HepG2 (cell line): ENCODE measurements around the gene PRKAG3. TPM values are rescaled to one million over a fixed set of nuclear protein-coding genes. Genes with fewer than 3 reads are reported as not detected.
A peak's percentile ranks its signal among the peaks of the same experiment; 100 is the strongest.

Source experiments
- ATAC-seq: fragments of 200-7000 bp; cut with Tn5 transposase; 3 replicates; pipeline ENCODE4 v1.9.1; 2020; ENCODE audit warnings: mild to moderate bottlenecking, moderate library complexity
- BruUV-seq: library from RNA; stranded (reverse); fragments of 400-500 nt; replicated peaks from 2 replicates; lab custom pipeline; 2021; lab: Mats Ljungman, UMichigan
- CTCF ChIA-PET: fragments of 300-600 bp; formaldehyde crosslinking; extraction: SDS; loops from one replicate; lab custom pipeline; 2021; ENCODE audit warnings: low total read pairs, inconsistent platforms, low intra/inter-chr PET ratio; lab: Yijun Ruan, JAX
- POLR2A ChIA-PET: fragments of 350-600 bp; sonication (Branson Sonifier 250); formaldehyde crosslinking; loops from one replicate; lab custom pipeline; 2020; ENCODE audit warnings: antibody characterized with exemption, inconsistent platforms; lab: Yijun Ruan, JAX
- DNase-seq: peaks from one replicate; pipeline ENCODE4 v3.0.0-alpha.2; 2015; ENCODE audit warnings: low spot score
- FAIRE-seq: peaks from 3 replicates; lab custom pipeline; 2011; peaks lifted over from hg19 to GRCh38; lab: Jason Lieb, UNC
- H2AFZ ChIP-seq: one replicate; pipeline ENCODE4 v1.6.1; 2011; ENCODE audit warnings: low read length, inconsistent platforms
- H3K27ac ChIP-seq: fragments of 300-600 bp; 3 replicates; pipeline ENCODE4 v1.8.0; 2011; ENCODE audit warnings: mixed run types, mild to moderate bottlenecking, mixed read lengths, low read length, inconsistent platforms; ENCODE audit not compliant: insufficient read depth; ENCODE audit errors: extremely low read length
- H3K27me3 ChIP-seq, 2 experiments: fragments of 200-600 bp in 1 of 2; 2 replicates in 1 of 2; 3 replicates in 1 of 2; pipeline versions ENCODE4 v1.6.0 to v1.8.0; 2011; ENCODE audit warnings: low read length in 2 of 2, mild to moderate bottlenecking in 2 of 2, moderate library complexity in 2 of 2, inconsistent platforms in 1 of 2; ENCODE audit not compliant: insufficient read depth in 2 of 2, control insufficient read depth in 1 of 2
- H3K36me3 ChIP-seq, 2 experiments: fragments of 200-600 bp in 1 of 2; replicated peaks in 1 of 2; 2 replicates in 1 of 2; 3 replicates in 1 of 2; pipeline versions ENCODE4 v1.5.1 to v1.8.0; 2011; ENCODE audit warnings: low read length in 2 of 2, inconsistent platforms in 1 of 2; ENCODE audit not compliant: insufficient read depth in 2 of 2, control insufficient read depth in 1 of 2
- H3K4me1 ChIP-seq: 2 replicates; pipeline ENCODE4 v1.5.1; 2012; ENCODE audit warnings: low read length, inconsistent platforms; ENCODE audit not compliant: insufficient read depth
- H3K4me2 ChIP-seq: 2 replicates; pipeline ENCODE4 v1.6.0; 2011; ENCODE audit warnings: low read depth, low read length, inconsistent platforms
- H3K4me3 ChIP-seq, 3 experiments: fragments of 200-600 bp in 1 of 3; sonication (generic), shearing (Covaris generic) in 1 of 3; replicated peaks in 1 of 3; 2 replicates each; pipeline ENCODE4 v1.5.1; 2011 to 2016; ENCODE audit warnings: low read length in 3 of 3, inconsistent platforms in 2 of 3, low read depth in 2 of 3, mild to moderate bottlenecking in 2 of 3, control low read depth in 1 of 3, mixed read lengths in 1 of 3; ENCODE audit not compliant: insufficient read depth in 1 of 3
- H3K79me2 ChIP-seq: one replicate; pipeline ENCODE4 v1.6.1; 2011; ENCODE audit warnings: low read length, inconsistent platforms; ENCODE audit not compliant: insufficient read depth
- H3K9ac ChIP-seq: 2 replicates; pipeline ENCODE4 v1.6.0; 2011; ENCODE audit warnings: mild to moderate bottlenecking, low read depth, low read length, inconsistent platforms; ENCODE audit not compliant: insufficient read depth
- H3K9me3 ChIP-seq: 2 replicates; pipeline ENCODE4 v1.5.1; 2012; ENCODE audit warnings: mild to moderate bottlenecking, low read length
- H4K20me1 ChIP-seq: 2 replicates; pipeline ENCODE4 v1.6.0; 2011; ENCODE audit warnings: inconsistent platforms, mild to moderate bottlenecking, low read length, moderate library complexity; ENCODE audit not compliant: insufficient read depth
- AHR ChIP-seq: IDR thresholded peaks from 2 replicates; pipeline ENCODE4 v1.6.1; 2018; ENCODE audit warnings: missing genetic modification reagents, missing compliant biosample characterization
- GMEB2 ChIP-seq: IDR thresholded peaks from 2 replicates; pipeline ENCODE4 v1.6.1; 2016; ENCODE audit warnings: missing biosample characterization, missing genetic modification reagents, low read depth
- KLF11 ChIP-seq: IDR thresholded peaks from 2 replicates; pipeline ENCODE4 v1.6.1; 2016; ENCODE audit warnings: missing compliant biosample characterization
- SNAPC4 ChIP-seq: sonication (generic); formaldehyde crosslinking; IDR thresholded peaks from 2 replicates; pipeline ENCODE4 v1.4.0; 2020; ENCODE audit warnings: mild to moderate bottlenecking, missing genetic modification reagents
- SP1 ChIP-seq, 2 experiments: fragments of 450-650 bp in 1 of 2; sonication (generic) in 1 of 2; formaldehyde crosslinking in 1 of 2; IDR thresholded peaks; 2 replicates each; pipeline versions ENCODE4 v1.4.0 to v1.6.1; 2016 to 2020; ENCODE audit warnings: missing genetic modification reagents in 1 of 2
- YEATS4 ChIP-seq: sonication (generic); formaldehyde crosslinking; IDR thresholded peaks from 2 replicates; pipeline ENCODE4 v1.4.0; 2020; ENCODE audit warnings: missing genetic modification reagents, borderline replicate concordance
- ZNF160 ChIP-seq: sonication (generic); formaldehyde crosslinking; IDR thresholded peaks from 2 replicates; pipeline ENCODE4 v1.8.0; 2022; ENCODE audit warnings: mild to moderate bottlenecking, inconsistent platforms, missing genetic modification reagents
- ZNF282 ChIP-seq: fragments of 450-650 bp; IDR thresholded peaks from 2 replicates; pipeline ENCODE4 v1.6.1; 2018; ENCODE audit not compliant: partially characterized antibody
- ZNF563 ChIP-seq: sonication (generic); formaldehyde crosslinking; IDR thresholded peaks from 2 replicates; pipeline ENCODE4 v1.8.0; 2022; ENCODE audit warnings: mild to moderate bottlenecking, moderate library complexity, missing genetic modification reagents
- ZXDC ChIP-seq: sonication (generic); formaldehyde crosslinking; IDR thresholded peaks from 2 replicates; pipeline ENCODE4 v1.5.0; 2020; ENCODE audit warnings: mild to moderate bottlenecking, missing genetic modification reagents
- WGBS: methylation state at CpG from one replicate; pipeline ENCODE4 v1.1.6; 2017; ENCODE audit warnings: low lambda C conversion rate; 5-methylcytosine and 5-hydroxymethylcytosine counted together
- in situ Hi-C: cut with HindIII; loops from 2 replicates; pipeline ENCODE4 v1.10.0; 2017; ENCODE audit warnings: low pct_unique_long_range_greater_than_20kb; ENCODE audit not compliant: extremely low pct_ligation_motif_present
- intact Hi-C: fragments of 100-400 bp; cut with micrococcal nuclease; formaldehyde crosslinking; loops from one replicate; pipeline ENCODE4 v1.10.0; 2022; ENCODE audit not compliant: unreplicated experiment
- polyA plus RNA-seq, 8 experiments: library from polyadenylated mRNA; depleted of rRNA in 3 of 8; stranded (reverse) in 7 of 8; unstranded in 1 of 8; fragments of >200 nt; fragmentation: Illumina TruSeq in 4 of 8; extraction: Trizol in 4 of 8; gene quantifications; 2 replicates each; pipeline versions ENCODE4 v1.2.1 to v1.2.3, GENCODE V29; 2011 to 2016; ENCODE audit warnings: low read depth in 4 of 8, missing spikeins in 1 of 8, mixed read lengths in 1 of 8; ENCODE audit not compliant: insufficient read depth in 1 of 8
- total RNA-seq, 5 experiments: library from RNA; depleted of rRNA; stranded (reverse); fragments of >200 nt; fragmentation: Illumina TruSeq; extraction: Trizol; gene quantifications; 2 replicates each; pipeline ENCODE4 v1.2.3, GENCODE V29; 2016; ENCODE audit warnings: low read depth in 1 of 5

The PRKAG3 gene
- total and polyA plus RNA-seq, 2 of the 13 experiments (the other 11 are each of a cell fraction or from before 2014, with no cell fraction given) = not detected

- Histone ChIP-seq H2AFZ (no peak within 1 kb of the TSS), H3K4me1 (peaks cover 56% of the 10 kb centered on the region), H3K36me3 (peaks cover 0 to 6% of the 10 kb centered on the region in 2 experiments; a peak in 2 of 5 replicates), H3K79me2 (peaks cover 49% of the 10 kb centered on the region), H3K4me2 (peak within 1 kb of the TSS; percentile 93), H3K27me3 (no peaks in the 10 kb centered on the region; a peak in 1 of 5 replicates), H3K9ac (peak within 1 kb of the TSS; percentile 94), H3K27ac (peak within 1 kb of the TSS; percentile 97), H3K9me3 (peaks cover 11% of the 10 kb centered on the region; the same call in 1 of the 2 replicates), H4K20me1 (peaks cover 24% of the 10 kb centered on the region), H3K4me3 (peak within 1 kb of the TSS; percentile 69 to 97 (median 94))
- POLR2A ChIA-PET = interaction anchor here (0.6 to 8.5 kb wide), 31 partner anchors 8 to 605 kb away, joined by 3 to 218 read pairs (median 6); partner anchors contain the start of genes BCS1L, GLB1L, PRKAG3 and RNF25
- in situ Hi-C loops = no loop called here
- intact Hi-C loops = loop anchor here (1.0 to 2.0 kb wide), 7 partner anchors 25 to 123 kb away; partner anchors contain the start of genes BCS1L, TTLL4 and ZNF142
- CTCF ChIA-PET = interaction anchor here (0.9 to 1.4 kb wide), 2 partner anchors 54 to 66 kb away, joined by 3 to 6 read pairs; no protein-coding TSS in a partner anchor
- 1% methylated on average over 48 of the region's 76 CpGs for WGBS
- ATAC-seq (peak; percentile 95), DNase-seq (peak; percentile 83), FAIRE-seq (no peak)
- BruUV-seq = no TSS peak
- TF ChIP-seq SNAPC4 (CRISPR knock-in tag) (no peak; the same call in 1 of the 2 replicates), SP1 (IDR thresholded peaks at IDR 0.05) (no peak), SP1 (CRISPR knock-in tag; IDR thresholded peaks at IDR 0.05) (peak; percentile 68; the same call in 1 of the 2 replicates), ZNF160 (CRISPR knock-in tag) (peak; percentile 89), KLF11 (CRISPR knock-in tag) (no peak; the same call in 1 of the 2 replicates), ZNF563 (CRISPR knock-in tag) (peak; percentile 84; the same call in 1 of the 2 replicates), ZXDC (CRISPR knock-in tag) (no peak), AHR (CRISPR knock-in tag) (peak; percentile 39; the same call in 1 of the 2 replicates), GMEB2 (no peak), YEATS4 (CRISPR knock-in tag) (peak; percentile 96), ZNF282 (no peak)
Observed at GRCh38 chr2:218781691-218782527, 49.7 kb downstream of the PRKAG3 start, which contains the start of gene CYP27A1. CYP27A1 (plus strand) TSS chr2:218782147; CDS start chr2:218782183, 36 bp downstream.
